GM10847 (cell line): Measurements from ENCODE around the gene VCAN.

Experiments
- POLR2A ChIP-seq: IDR thresholded peaks from 2 replicates; pipeline ENCODE4 v1.6.1; 2011; ENCODE audit not compliant: insufficient read length; ENCODE audit errors: extremely low read depth

VCAN gene

DNA sequence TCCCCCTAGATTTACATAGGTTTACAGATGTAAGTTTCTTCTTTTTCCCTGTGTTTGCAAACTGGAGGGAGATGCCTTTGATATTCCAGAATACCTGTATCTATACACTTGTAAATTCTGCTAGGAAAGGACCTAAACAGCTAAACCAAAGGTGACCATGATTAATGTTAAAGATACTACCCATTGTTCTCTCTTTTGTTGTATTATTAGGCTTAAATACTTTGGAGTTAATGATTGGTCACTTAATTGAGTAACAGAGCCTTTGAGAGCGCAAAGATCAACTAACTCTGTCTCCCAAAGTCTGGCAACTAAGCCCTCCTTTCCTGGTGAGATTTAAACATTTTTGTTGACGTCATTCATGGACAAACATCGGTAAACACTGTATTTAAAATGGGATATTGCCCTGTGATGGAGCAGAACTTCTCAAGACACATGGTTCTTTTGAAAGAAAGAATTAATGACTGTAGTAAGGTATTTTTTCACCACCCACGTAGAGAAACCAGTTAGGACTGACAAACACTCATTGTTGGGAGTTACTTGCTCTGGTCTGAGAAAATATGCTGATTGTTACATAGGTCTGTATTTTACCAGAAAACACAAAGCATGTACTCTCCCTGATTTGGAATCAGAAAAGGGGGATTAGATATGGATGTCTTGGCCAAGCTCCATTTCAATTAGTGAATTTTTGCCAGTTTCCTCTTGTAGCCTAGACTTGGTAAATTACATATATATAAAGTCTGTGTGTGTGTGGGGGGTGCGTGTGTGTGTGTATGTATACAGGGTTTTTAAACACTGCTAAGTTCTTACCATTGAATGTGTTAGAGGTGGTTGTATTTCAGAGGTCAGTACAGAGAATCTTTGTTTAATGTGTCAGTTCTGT is 4.6 kb downstream of the VCAN start:
- TF ChIP-seq POLR2A = no peak

DNA sequence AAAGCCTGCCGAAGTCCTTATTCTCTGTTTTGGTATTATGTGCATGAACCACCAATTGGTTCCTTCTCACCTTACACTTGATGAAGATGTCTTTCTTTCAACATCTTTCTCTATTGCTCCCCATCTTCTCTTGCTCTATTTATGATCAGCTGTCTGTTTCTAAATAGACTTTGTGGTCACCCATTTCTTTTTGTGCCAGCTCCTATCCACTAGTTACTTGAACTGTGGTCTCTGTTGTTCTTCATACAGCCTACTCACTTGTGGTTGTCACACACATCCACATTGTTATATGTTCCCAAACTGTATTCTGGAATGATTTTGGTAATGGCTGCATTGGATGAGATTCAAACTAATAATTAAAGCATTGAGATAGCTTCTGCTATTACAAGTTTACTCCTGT is 11.4 kb downstream of the VCAN start:
- TF ChIP-seq POLR2A = no peak

- TF ChIP-seq POLR2A = no peak
These were observed 12.8 kb downstream of the VCAN start for GRCh38 chr5:83484294-83484693.

GRCh38 chr5:83485842-83486241 is 14.3 kb downstream of the VCAN start:
- no peak for TF ChIP-seq POLR2A

DNA sequence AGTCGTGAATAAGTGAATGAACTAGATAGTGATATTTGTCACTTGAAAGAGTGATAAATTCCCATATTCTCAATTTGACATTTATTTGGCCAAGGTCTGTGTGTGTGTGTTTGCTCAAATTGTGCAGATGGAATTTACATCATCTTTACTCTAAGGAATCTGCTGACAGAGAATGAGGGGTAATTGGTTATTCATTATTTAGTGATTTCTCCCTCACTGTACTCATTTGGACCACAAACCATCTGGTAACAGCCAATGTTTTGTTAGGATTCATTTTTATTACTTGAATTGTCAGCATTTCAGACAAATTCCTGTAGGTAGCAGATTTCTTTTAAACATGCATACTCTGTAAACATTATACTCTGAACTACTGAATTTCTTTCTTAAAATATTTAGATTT is 15.6 kb downstream of the VCAN start:
- TF ChIP-seq POLR2A = no peak

DNA sequence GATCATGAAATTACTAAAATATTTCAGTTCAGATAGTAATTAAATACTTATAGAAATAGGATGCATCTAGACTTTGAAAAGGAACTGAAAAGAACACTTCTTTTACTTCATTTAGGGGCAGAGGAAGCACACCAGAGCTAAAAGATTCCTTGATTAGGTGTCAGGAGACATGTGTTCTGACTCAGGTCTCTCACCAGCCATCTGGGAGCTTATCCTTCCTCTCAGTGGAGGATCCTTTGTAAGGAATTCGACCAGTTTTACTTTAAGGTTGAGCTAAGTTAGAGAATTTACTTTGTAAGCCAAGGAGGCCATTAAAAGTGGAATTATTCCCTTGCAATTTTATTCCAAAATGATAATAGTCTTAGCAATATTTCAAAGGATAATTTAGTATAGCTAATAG is 16.7 kb downstream of the VCAN start:
- TF ChIP-seq POLR2A = no peak

GRCh38 chr5:83488821-83489220 is 17.3 kb downstream of the VCAN start:
- TF ChIP-seq POLR2A = no peak

- TF ChIP-seq POLR2A = no peak
These were observed 18.7 kb downstream of the VCAN start for GRCh38 chr5:83490203-83490602.

DNA sequence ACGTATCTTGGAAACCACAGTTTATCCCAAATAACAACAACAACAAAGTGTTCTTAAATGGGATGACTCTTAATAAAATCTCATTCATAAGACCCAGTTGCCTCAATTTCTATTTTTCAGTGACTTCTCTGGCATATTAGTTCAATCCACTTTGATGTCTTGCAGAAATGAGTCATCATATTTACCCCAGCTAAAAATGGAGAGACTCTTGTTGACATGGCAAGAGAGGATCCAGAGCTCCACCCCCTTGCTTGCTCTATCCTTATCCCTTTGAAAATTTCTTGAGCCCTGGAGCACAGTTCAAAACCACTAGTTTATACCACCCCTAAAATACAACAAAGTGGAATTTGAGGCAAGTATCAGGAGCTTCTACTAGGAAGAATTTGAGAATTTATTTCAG is 20.8 kb downstream of the VCAN start:
- no peak for TF ChIP-seq POLR2A

- no peak for TF ChIP-seq POLR2A
These were observed 22.1 kb downstream of the VCAN start for GRCh38 chr5:83493644-83494043.

DNA sequence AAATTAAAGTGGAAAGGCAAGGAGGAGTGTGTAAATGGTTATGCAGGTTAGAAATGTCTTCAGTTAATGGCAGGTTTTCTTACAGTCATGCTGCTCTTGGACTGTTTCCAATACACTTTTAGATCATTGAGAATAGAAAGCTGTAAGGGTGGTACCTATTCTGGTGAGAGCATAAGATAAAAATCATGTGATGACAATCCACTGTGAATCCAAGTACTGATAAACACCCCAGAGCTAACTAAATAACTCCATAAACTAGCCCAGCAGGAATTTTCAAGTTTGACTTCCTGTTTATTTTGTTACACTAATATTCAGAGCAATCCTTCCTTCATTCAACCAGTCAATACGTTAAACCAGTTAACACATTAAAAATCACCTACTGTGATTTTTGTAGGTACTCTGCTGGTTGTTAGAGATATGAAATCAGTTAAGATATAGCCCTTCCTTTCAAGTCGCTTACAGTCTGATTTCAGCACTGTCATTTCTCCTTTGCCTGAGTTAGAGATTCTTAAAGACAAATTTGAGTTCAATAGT is 22.6 kb downstream of the VCAN start:
- no peak for TF ChIP-seq POLR2A

DNA sequence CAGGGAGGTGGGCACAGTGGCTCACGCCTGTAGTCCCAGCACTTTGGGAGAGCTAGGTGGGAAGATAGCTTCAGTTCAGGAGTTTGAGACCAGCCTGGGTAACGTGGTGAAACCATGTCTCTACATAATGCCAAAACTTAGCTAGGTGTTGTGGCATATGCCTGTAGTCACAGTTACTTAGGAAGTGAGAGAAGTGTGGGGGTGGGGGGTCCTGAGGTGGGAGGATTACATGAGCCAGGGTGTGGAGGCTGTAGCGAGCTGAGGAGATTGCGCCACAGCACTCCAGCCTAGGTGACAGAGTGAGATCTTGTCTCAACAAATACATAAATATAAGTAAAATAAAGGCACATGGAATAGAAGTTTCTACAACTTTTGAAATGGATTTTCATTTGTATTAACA is 23.1 kb downstream of the VCAN start:
- no peak for TF ChIP-seq POLR2A

DNA sequence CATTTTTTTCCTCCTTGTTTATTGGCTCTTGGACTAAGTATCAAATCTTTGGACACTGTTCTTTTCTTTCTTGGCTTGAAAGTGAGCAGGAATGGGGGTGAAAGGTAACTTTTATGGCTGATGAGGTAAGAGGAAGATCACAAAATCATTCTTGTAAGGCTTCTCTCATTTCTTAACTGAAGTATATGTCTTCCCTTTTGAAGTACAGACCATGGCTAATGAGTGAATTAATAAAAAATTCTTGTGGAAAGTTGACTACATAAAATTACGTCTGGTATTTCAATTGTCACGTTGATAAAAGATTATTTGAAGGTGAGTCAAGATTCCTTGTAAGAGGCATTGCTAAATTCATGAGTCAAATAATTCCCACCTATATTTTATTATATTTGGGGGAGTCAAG is 25.1 kb downstream of the VCAN start:
- TF ChIP-seq POLR2A = no peak

DNA sequence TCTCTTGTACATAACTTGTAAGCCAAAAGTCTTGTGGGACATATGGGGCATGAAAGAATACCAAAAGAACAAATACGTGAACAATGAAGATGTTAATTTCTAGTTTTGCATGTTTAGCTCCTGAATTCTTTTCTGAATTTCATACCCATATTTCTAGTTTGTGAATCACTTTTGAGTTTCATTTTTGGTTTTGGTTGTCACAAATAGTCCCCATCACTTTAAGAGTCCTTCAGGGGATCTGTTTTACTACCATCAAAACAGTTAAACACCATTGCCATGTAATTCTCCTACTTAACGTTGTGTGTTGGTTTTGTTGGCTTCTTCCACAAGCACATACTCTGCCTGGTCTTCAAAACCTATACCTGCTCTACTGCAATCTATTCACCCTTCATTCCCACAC is 27.0 kb downstream of the VCAN start:
- TF ChIP-seq POLR2A = no peak

GRCh38 chr5:83503662-83504061 is 32.1 kb downstream of the VCAN start:
- no peak for TF ChIP-seq POLR2A

GRCh38 chr5:83507431-83507830 is 35.9 kb downstream of the VCAN start:
- no peak for TF ChIP-seq POLR2A

DNA sequence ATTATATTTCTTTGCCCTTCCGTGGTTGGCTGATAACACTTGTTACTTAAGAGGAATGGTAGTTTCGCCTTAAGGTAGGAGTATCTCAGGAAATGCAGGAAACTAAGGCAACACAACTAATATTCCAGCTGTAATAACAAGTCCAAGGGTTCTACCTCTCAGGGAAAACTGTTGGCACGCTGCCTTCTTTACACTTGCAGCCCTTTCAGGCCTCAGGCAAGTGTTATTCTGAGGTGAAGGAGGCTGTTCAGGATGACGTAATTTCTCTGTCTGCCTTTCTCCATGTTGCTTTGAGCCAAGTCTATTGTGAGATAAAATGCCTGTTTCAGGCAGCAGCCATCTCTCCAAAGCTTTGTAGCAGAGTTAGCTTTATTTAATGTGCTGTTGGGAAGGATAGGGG is 38.0 kb downstream of the VCAN start:
- TF ChIP-seq POLR2A = no peak
